NCI-H1417 (cell line): Measurements from ENCODE around the gene EIF3F.

Experiments used
- DNase-seq, 3 experiments: peaks; one replicate each; lab custom pipeline; 2025; lab: John Stamatoyannopoulos, UW

Gene EIF3F

DNA sequence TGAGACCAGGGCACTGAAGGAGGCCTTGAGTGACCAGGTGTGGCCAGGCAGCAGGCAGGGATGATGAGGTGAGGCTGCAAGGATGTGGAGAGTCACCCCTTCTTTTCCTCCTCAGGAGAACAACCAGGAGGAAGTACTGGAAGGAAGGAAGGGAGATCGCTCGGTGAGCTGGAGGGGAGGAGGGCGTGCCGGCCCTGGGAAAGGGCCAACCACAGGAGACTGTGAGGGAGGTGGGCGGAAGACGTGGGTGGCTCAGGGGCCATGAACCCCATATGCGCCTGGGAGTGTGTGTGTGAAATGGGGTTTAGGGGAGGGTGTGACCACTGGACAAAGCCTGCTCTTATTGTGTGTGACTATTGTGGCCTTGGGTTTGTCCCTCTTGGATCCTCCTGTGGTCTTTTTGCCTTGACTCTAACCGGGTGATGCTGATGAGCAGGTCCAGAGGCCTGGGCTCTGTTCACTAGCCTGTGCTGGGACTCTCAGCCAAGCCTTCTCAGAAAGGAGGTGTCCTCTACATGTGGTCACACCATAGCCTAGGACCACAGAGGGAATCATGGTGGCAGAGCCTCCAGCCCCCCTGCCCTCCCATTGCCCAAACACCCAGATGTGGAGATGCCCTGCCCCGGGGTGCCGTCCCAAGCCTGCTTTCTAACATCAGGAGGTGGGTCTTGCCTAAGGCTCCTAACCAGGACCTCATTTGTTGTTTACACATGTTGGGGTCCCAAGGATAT, 52.6 kb downstream of the EIF3F start:
- no peak for DNase-seq

DNA sequence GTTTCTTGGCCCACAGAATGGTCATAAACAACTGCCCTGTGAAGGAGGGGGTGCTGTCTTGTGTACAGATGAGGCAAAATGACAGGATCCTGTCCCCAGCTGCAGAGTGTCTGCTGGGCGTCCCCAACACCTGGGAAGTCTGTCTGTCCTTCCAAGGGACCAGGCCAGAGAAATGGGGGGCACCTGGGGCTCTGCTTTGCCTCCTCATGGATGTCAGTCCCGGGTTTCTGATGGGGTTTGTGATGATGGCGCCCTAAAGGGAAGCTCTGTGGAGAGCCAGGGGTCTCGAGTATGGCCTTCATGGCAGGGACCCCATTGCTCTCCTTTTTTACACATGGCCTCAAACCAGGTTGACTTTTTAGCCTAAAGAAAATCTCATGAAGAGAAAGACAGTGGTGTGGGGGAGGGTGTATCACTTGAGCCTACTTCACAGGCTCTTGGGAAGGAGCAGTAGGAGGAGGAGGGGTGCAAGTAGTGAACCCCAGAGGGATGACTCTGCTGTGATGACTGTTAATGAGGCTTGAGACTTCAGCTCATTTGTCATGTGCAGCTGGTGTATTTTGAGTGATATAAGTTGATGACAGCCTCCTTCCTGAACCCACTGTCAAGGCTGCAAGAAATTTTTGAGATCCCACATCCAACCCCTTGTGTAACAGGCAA, 53.3 kb downstream of the EIF3F start:
- no peak for DNase-seq

DNA sequence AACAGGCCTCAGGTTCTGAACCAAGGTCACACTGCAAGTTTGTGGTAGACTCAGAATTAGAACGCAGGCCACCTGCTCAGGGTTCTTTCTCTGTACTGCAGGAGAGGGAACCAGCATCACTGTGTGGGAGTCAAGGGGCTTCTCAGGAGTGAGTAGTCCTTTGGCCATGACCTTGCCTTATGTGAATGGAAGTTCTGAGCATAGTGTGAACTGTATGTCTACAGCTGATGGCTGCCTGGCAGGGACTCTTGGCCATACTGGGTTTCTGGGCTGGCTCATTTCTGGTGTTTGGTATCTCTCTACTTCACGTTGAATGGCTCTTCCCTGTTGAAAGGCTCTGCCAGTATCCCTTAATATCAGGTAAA, 53.8 kb downstream of the EIF3F start:
- no peak for DNase-seq

DNA sequence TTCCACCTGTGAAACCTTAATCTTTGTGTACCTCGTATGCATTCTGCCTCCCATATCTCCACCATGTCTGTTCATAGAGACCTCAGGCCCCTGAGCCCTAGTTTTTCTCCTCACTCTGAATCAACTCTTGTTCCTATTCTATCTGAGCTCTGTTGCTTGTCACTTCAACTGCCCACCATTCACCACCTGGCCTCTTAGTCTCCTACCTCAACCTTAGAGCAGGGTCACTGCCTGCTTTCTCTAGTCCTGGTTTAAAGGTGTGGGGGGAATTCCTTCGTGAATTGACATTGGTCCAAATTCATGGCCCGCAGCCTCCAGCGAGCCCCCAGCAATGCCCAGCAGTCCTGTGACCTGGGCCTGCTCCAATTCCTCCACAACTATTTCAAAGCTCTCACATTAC, 54.4 kb downstream of the EIF3F start:
- DNase-seq, result no peak

DNA sequence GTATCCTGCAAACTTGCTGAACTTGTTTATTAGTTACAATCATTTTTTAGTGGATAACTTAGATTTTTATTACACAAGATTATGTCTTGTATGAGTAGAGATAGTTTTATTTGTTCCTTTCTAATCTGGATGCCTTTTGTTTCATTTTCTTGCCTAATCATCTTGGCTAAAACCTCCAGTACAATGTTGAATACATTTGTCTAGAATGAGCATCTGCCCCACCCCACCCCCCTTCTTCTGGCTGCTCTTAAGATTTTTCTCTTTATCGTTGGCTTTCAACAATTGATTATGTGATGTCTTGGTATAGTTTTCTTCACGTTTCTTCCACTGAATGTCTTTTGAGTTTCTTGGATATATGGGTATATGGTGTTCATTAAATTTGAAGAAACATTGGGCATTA, 56.6 kb downstream of the EIF3F start:
- no peak for DNase-seq

DNA sequence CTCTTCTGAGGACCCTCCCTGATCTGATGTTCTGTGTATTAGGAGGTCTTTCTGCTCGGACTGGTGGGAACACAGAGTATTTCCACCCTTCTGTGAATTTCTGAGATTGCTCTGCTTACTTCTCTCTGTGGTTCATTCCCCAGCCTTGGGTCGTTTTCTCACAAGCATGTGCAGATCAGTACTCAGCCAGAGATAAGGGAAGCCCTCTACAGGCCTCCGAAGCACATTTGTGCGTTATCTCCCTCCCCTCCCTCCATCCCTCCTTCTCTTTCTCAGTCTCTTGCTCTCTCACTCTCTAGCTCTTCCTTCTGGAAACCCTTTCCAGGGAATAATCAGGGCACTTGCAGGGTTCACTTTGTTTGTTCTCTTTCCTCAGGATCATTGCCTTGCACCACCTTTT, 58.7 kb downstream of the EIF3F start:
- DNase-seq, result no peak

DNA sequence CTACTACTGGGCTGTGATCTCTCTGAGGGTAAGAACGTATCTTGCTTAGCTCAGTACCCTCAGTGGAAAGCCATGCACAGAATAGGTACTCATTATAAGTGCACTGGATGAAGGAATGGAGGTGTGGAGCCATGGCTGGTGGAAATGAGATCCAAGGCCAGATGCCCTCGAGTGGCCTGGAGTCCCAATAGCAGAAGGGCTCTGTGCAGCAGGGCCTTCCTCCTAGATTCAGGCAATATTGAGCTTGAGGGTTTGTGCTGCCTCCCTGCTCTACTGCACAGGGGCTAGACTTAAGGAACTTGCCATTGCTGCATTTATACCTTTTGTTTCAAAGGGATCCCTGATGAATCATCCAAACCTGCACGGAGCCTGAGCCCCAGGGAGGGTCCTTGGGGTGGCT, 60.2 kb downstream of the EIF3F start:
- no peak for DNase-seq

DNA sequence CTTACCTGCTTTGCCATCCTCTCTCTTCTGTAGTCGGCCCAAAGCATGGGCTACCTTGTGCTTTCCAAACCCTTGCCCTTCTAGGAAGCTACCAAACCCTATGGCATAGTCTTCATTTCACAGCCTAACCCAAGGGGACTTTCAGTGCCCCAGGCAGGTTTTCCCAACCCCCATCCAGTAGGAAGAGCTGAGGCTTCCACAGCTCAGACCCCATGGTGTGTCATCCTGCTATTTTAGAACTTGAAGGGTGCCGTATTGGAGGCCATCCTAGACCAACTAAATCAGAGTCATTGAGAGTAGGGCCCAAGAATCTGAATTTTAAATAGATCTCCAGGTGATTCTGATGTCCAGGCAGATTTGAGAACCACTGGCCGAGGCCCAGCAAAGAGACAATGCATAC, 61.9 kb downstream of the EIF3F start:
- no peak for DNase-seq
